NT2/D1 (cell line): ENCODE results near the gene RTN4.

Experiments
- DNase-seq: peaks from one replicate; pipeline ENCODE4 v3.0.0-alpha.2; 2011; ENCODE audit warnings: low read depth, low spot score
- H3K27me3 ChIP-seq: 2 replicates; pipeline ENCODE4 v1.6.0; 2011; ENCODE audit warnings: mild to moderate bottlenecking; ENCODE audit not compliant: insufficient read length, insufficient read depth
- H3K36me3 ChIP-seq: 2 replicates; pipeline ENCODE4 v1.6.1; 2011; ENCODE audit warnings: mild to moderate bottlenecking, low read length, mixed read lengths; ENCODE audit not compliant: insufficient read depth, insufficient read length
- H3K4me1 ChIP-seq: 2 replicates; pipeline ENCODE4 v1.5.1; 2011; ENCODE audit not compliant: insufficient read depth, insufficient read length
- H3K4me3 ChIP-seq: 2 replicates; pipeline ENCODE4 v1.5.1; 2011; ENCODE audit warnings: low read depth; ENCODE audit not compliant: insufficient read length
- H3K9ac ChIP-seq: 2 replicates; pipeline ENCODE4 v1.6.0; 2011; ENCODE audit warnings: low read depth; ENCODE audit not compliant: insufficient read length
- H3K9me3 ChIP-seq: 2 replicates; pipeline ENCODE4 v1.5.1; 2011; ENCODE audit warnings: mild to moderate bottlenecking, low read length; ENCODE audit not compliant: insufficient read depth
- SUZ12 ChIP-seq: IDR thresholded peaks from 2 replicates; pipeline ENCODE4 v1.6.1; 2011; ENCODE audit not compliant: insufficient read length, insufficient read depth; ENCODE audit errors: extremely low read depth
- YY1 ChIP-seq: IDR thresholded peaks from 2 replicates; pipeline ENCODE4 v1.6.1; 2011; ENCODE audit not compliant: insufficient read length, insufficient read depth
- ZNF274 ChIP-seq: IDR thresholded peaks from 2 replicates; pipeline ENCODE4 v1.6.1; 2011; ENCODE audit warnings: mild to moderate bottlenecking, low read depth, low read length

RTN4 gene

GRCh38 chr2:54966165-54966832 is 84.0 kb downstream of the RTN4 start:
- Histone ChIP-seq H3K9me3 (no peaks in the 10 kb centered on the region), H3K27me3 (no peaks in the 10 kb centered on the region), H3K36me3 (peaks cover 10% of the 10 kb centered on the region), H3K9ac (no peak overlapping the region), H3K4me3 (no peak overlapping the region), H3K4me1 (peaks cover 5% of the 10 kb centered on the region)
- peak; percentile 42 for DNase-seq
- TF ChIP-seq ZNF274 (no peak), YY1 (no peak), SUZ12 (no peak)

- Histone ChIP-seq H3K36me3 (peaks cover 2% of the 10 kb centered on the region), H3K9ac (no peak overlapping the region), H3K9me3 (no peaks in the 10 kb centered on the region), H3K4me1 (peaks cover 5% of the 10 kb centered on the region), H3K27me3 (no peaks in the 10 kb centered on the region), H3K4me3 (no peak overlapping the region)
- no peak for DNase-seq
- TF ChIP-seq ZNF274, result no peak
- TF ChIP-seq SUZ12, result no peak
- no peak for TF ChIP-seq YY1
Measured at GRCh38 chr2:54965425-54965824, 84.8 kb downstream of the RTN4 start.

GRCh38 chr2:54964816-54965215 is 85.4 kb downstream of the RTN4 start:
- H3K4me1 ChIP-seq, result peaks cover 5% of the 10 kb centered on the region
- H3K9me3 ChIP-seq, result no peaks in the 10 kb centered on the region
- TF ChIP-seq YY1 (no peak), SUZ12 (no peak), ZNF274 (no peak)
- H3K36me3 ChIP-seq, result peaks cover under 1% of the 10 kb centered on the region
- no peaks in the 10 kb centered on the region for H3K27me3 ChIP-seq
- no peak for DNase-seq
- no peak overlapping the region for H3K4me3 ChIP-seq
- no peak overlapping the region for H3K9ac ChIP-seq

- no peak overlapping the region for H3K9ac ChIP-seq
- H3K36me3 ChIP-seq, result no peaks in the 10 kb centered on the region
- no peak for TF ChIP-seq SUZ12
- TF ChIP-seq YY1, result no peak
- no peak for TF ChIP-seq ZNF274
- no peak for DNase-seq
- H3K4me3 ChIP-seq, result no peak overlapping the region
- no peaks in the 10 kb centered on the region for H3K9me3 ChIP-seq
- H3K4me1 ChIP-seq, result peaks cover 5% of the 10 kb centered on the region
- H3K27me3 ChIP-seq, result no peaks in the 10 kb centered on the region
Measured at GRCh38 chr2:54964271-54964670, 86.0 kb downstream of the RTN4 start.

- TF ChIP-seq SUZ12 (no peak), ZNF274 (no peak)
- Histone ChIP-seq H3K4me1 (peaks cover 5% of the 10 kb centered on the region), H3K4me3 (no peak overlapping the region), H3K9ac (no peak overlapping the region), H3K9me3 (no peaks in the 10 kb centered on the region), H3K36me3 (no peaks in the 10 kb centered on the region), H3K27me3 (no peaks in the 10 kb centered on the region)
- no peak for DNase-seq
Measured at GRCh38 chr2:54963476-54963875, 86.8 kb downstream of the RTN4 start.

- TF ChIP-seq ZNF274 (no peak), YY1 (no peak)
- no peak overlapping the region for H3K9ac ChIP-seq
- H3K27me3 ChIP-seq, result no peaks in the 10 kb centered on the region
- H3K4me1 ChIP-seq, result peaks cover 5% of the 10 kb centered on the region
- no peak for DNase-seq
- H3K9me3 ChIP-seq, result no peaks in the 10 kb centered on the region
- no peak overlapping the region for H3K4me3 ChIP-seq
- no peaks in the 10 kb centered on the region for H3K36me3 ChIP-seq
Measured at GRCh38 chr2:54962935-54963440, 87.3 kb downstream of the RTN4 start.

- Histone ChIP-seq H3K9ac (no peak overlapping the region), H3K9me3 (no peaks in the 10 kb centered on the region), H3K36me3 (no peaks in the 10 kb centered on the region), H3K27me3 (no peaks in the 10 kb centered on the region), H3K4me3 (no peak overlapping the region), H3K4me1 (peaks cover under 1% of the 10 kb centered on the region)
- DNase-seq, result no peak
- TF ChIP-seq SUZ12 (no peak), YY1 (no peak), ZNF274 (no peak)
Measured at GRCh38 chr2:54962511-54962910, 87.7 kb downstream of the RTN4 start.

- Histone ChIP-seq H3K4me3 (no peak overlapping the region), H3K4me1 (no peaks in the 10 kb centered on the region), H3K9me3 (no peaks in the 10 kb centered on the region), H3K27me3 (no peaks in the 10 kb centered on the region), H3K9ac (no peak overlapping the region), H3K36me3 (no peaks in the 10 kb centered on the region)
- TF ChIP-seq ZNF274, result no peak
- no peak for TF ChIP-seq YY1
- TF ChIP-seq SUZ12, result no peak
- no peak for DNase-seq
Measured at GRCh38 chr2:54960164-54960563, 90.1 kb downstream of the RTN4 start.
